ENCODE results near the gene VEGFB.

Gene VEGFB

GRCh38 chr11:64231546-64231945, 2.8 kb upstream of the VEGFB start:
- Mint-ChIP-seq H3K36me3 (ENCODE audit: low read depth) (no peaks in the 10 kb centered on the region), H3K4me1 (peaks cover 48% of the 10 kb centered on the region), H3K27ac (no peak overlapping the region), H3K4me3 (peak overlapping the region; percentile 90), H3K27me3 (ENCODE audit: low read depth, poor library complexity) (peaks cover 15% of the 10 kb centered on the region), H3K9me3 (no peaks in the 10 kb centered on the region)
- TF ChIP-seq CTCF (IDR thresholded peaks at IDR 0.05) = no peak
- DNase-seq = no peak

- Mint-ChIP-seq H3K9me3 (no peaks in the 10 kb centered on the region), H3K27ac (no peak overlapping the region), H3K27me3 (ENCODE audit: low read depth, poor library complexity) (peaks cover 15% of the 10 kb centered on the region), H3K4me3 (peak overlapping the region; percentile 90), H3K36me3 (ENCODE audit: low read depth) (no peaks in the 10 kb centered on the region), H3K4me1 (peaks cover 41% of the 10 kb centered on the region)
- TF ChIP-seq CTCF (IDR thresholded peaks at IDR 0.05) = no peak
- DNase-seq = no peak
Observed at GRCh38 chr11:64232182-64232966, 2.0 kb upstream of the VEGFB start.

GRCh38 chr11:64232967-64233315, 1.4 kb upstream of the VEGFB start:
- H3K36me3 Mint-ChIP-seq (ENCODE audit: low read depth) = no peaks in the 10 kb centered on the region
- H3K4me3 Mint-ChIP-seq = peak overlapping the region; percentile 90
- peaks cover 35% of the 10 kb centered on the region for H3K4me1 Mint-ChIP-seq
- no peak overlapping the region for H3K27ac Mint-ChIP-seq
- no peaks in the 10 kb centered on the region for H3K9me3 Mint-ChIP-seq
- TF ChIP-seq CTCF (IDR thresholded peaks at IDR 0.05) = no peak
- DNase-seq = no peak
- H3K27me3 Mint-ChIP-seq (ENCODE audit: low read depth, poor library complexity) = peaks cover 15% of the 10 kb centered on the region

GRCh38 chr11:64234647-64235379, 429 bp downstream of the VEGFB start:
- Mint-ChIP-seq H3K36me3 (ENCODE audit: low read depth) (peaks cover 8% of the 10 kb centered on the region), H3K4me3 (peak overlapping the region; percentile 83), H3K9me3 (no peaks in the 10 kb centered on the region), H3K27me3 (ENCODE audit: low read depth, poor library complexity) (peaks cover 15% of the 10 kb centered on the region), H3K27ac (no peak overlapping the region), H3K4me1 (peaks cover 31% of the 10 kb centered on the region)
- no peak for TF ChIP-seq CTCF (IDR thresholded peaks at IDR 0.05)
- peak; percentile 59 for DNase-seq

GRCh38 chr11:64235437-64236161, 1.2 kb downstream of the VEGFB start:
- Mint-ChIP-seq H3K27me3 (ENCODE audit: low read depth, poor library complexity) (peaks cover 15% of the 10 kb centered on the region), H3K27ac (no peak overlapping the region), H3K9me3 (no peaks in the 10 kb centered on the region), H3K4me3 (peak overlapping the region; percentile 83), H3K36me3 (ENCODE audit: low read depth) (peaks cover 8% of the 10 kb centered on the region), H3K4me1 (peaks cover 36% of the 10 kb centered on the region)
- TF ChIP-seq CTCF (IDR thresholded peaks at IDR 0.05) = no peak
- DNase-seq = no peak
